DMS153 treated with DMSO at 0.1 percent for 48 hours (cell line): ENCODE results near the gene NDUFV1.
A peak's percentile ranks its signal among the peaks of the same experiment; 100 is the strongest.
"Not testable (repeated sequence)": the region's sequence is repeated elsewhere in the genome, so short reads cannot be mapped to it uniquely, and the experiment has no call there.

ENCODE experiments used
- DNase-seq: peaks from one replicate; lab custom pipeline; 2025; ENCODE audit not compliant: unreplicated experiment; lab: John Stamatoyannopoulos, UW

The NDUFV1 gene

GRCh38 chr11:67611165-67611564 lies 4.4 kb downstream of the NDUFV1 start:
- DNase-seq: no peak

GRCh38 chr11:67611704-67612587 lies 5.2 kb downstream of the NDUFV1 start:
- no peak for DNase-seq

GRCh38 chr11:67612751-67613150 lies 6.0 kb downstream of the NDUFV1 start:
- no peak for DNase-seq

- DNase-seq: no peak
These were observed 6.7 kb downstream of the NDUFV1 start for GRCh38 chr11:67613313-67613959.

- no peak for DNase-seq
These were observed 7.4 kb downstream of the NDUFV1 start for GRCh38 chr11:67613960-67614715.

- DNase-seq: peak; percentile 14
These were observed 8.3 kb downstream of the NDUFV1 start for GRCh38 chr11:67614730-67615714.

- DNase-seq: peak; percentile 14
These were observed 9.1 kb downstream of the NDUFV1 start for GRCh38 chr11:67615728-67616430.

GRCh38 chr11:67616431-67617242 lies 9.9 kb downstream of the NDUFV1 start:
- no peak for DNase-seq

GRCh38 chr11:67617243-67617953 lies 10.7 kb downstream of the NDUFV1 start:
- DNase-seq: no peak

- not testable (repeated sequence) for DNase-seq
These were observed 12.3 kb downstream of the NDUFV1 start for GRCh38 chr11:67618901-67619659.

GRCh38 chr11:67619683-67620618 lies 13.2 kb downstream of the NDUFV1 start:
- DNase-seq: not testable (repeated sequence)

- not testable (repeated sequence) for DNase-seq
These were observed 13.9 kb downstream of the NDUFV1 start for GRCh38 chr11:67620621-67621020.

GRCh38 chr11:67621928-67622327 lies 15.2 kb downstream of the NDUFV1 start:
- not testable (repeated sequence) for DNase-seq

GRCh38 chr11:67622905-67623304 lies 16.2 kb downstream of the NDUFV1 start:
- DNase-seq: not testable (repeated sequence)

GRCh38 chr11:67623795-67624194 lies 17.1 kb downstream of the NDUFV1 start:
- DNase-seq: not testable (repeated sequence)

GRCh38 chr11:67626131-67626833 lies 19.5 kb downstream of the NDUFV1 start:
- not testable (repeated sequence) for DNase-seq
